Activated T-helper 2 cell treated with anti-CD3 and anti-CD28 coated beads, Interferon-gamma antibody, Interleukin-2, Interleukin-4, amounts not matched to agents 10 μg/mL and 5 μg/mL and 100 μg/mL, durations not matched to agents 14 hours and 24 hours and 36 hours (primary cell): ENCODE results near the gene CDIPT. TPM values are rescaled to one million over a fixed set of nuclear protein-coding genes. Genes with fewer than 3 reads are reported as not detected.

Source experiments
- DNase-seq: peaks from one replicate; pipeline ENCODE4 v3.0.0; 2021; ENCODE audit warnings: low spot score
- H3K27ac Mint-ChIP-seq: one replicate; pipeline ENCODE4 v1.8.0; 2021; ENCODE audit warnings: mixed read lengths
- H3K27me3 Mint-ChIP-seq: one replicate; pipeline ENCODE4 v1.8.0; 2021; ENCODE audit warnings: low read depth, mixed read lengths
- H3K36me3 Mint-ChIP-seq: one replicate; pipeline ENCODE4 v1.8.0; 2021; ENCODE audit warnings: low read depth, mixed read lengths
- H3K4me1 Mint-ChIP-seq: one replicate; pipeline ENCODE4 v1.8.0; 2021; ENCODE audit warnings: low read depth, mixed read lengths
- H3K4me3 Mint-ChIP-seq: one replicate; pipeline ENCODE4 v1.8.0; 2021; ENCODE audit warnings: low read depth, mild to moderate bottlenecking, moderate library complexity, mixed read lengths
- H3K9me3 Mint-ChIP-seq: one replicate; pipeline ENCODE4 v1.8.0; 2021; ENCODE audit warnings: mixed read lengths
- intact Hi-C: fragments of 100-400 bp; cut with micrococcal nuclease; formaldehyde crosslinking; loops from one replicate; pipeline ENCODE4 v1.15.1; 2023
- total RNA-seq: library from RNA; stranded (reverse); gene quantifications from 2 replicates; pipeline ENCODE4 v1.2.3, GENCODE V29; 2022

The CDIPT gene
- total RNA-seq, 1 donor from 2014 or later, result 66.6 TPM

- intact Hi-C loops, result loop anchor here (5.0 to 10.0 kb wide), 4 partner anchors 63 to 565 kb away; partner anchors contain the start of genes C16orf54, MYL11 and TBC1D10B
- no peaks in the 10 kb centered on the region for H3K9me3 Mint-ChIP-seq
- peaks cover 1% of the 10 kb centered on the region for H3K27me3 Mint-ChIP-seq
- peaks cover 41% of the 10 kb centered on the region for H3K36me3 Mint-ChIP-seq
- DNase-seq, result no peak
- H3K27ac Mint-ChIP-seq, result peak overlapping the region; percentile 60
- peaks cover 40% of the 10 kb centered on the region for H3K4me1 Mint-ChIP-seq
- H3K4me3 Mint-ChIP-seq, result peak overlapping the region; percentile 76
Measured at GRCh38 chr16:29809850-29810698, 53.0 kb downstream of the CDIPT start.

- Mint-ChIP-seq H3K4me1 (peaks cover 38% of the 10 kb centered on the region), H3K27ac (peak overlapping the region; percentile 93), H3K4me3 (peak overlapping the region; percentile 90), H3K9me3 (no peaks in the 10 kb centered on the region), H3K36me3 (peaks cover 46% of the 10 kb centered on the region), H3K27me3 (peaks cover 1% of the 10 kb centered on the region)
- DNase-seq, result no peak
- intact Hi-C loops, result loop anchor here (5.0 to 10.0 kb wide), 4 partner anchors 62 to 566 kb away; partner anchors contain the start of genes C16orf54, MYL11 and TBC1D10B
Measured at GRCh38 chr16:29809031-29809747, 53.8 kb downstream of the CDIPT start.

Other genes starting within 250 kb of the CDIPT start
- 254 and 258 TPM in 2 replicates for gene SPN, start 200.0 kb downstream of the CDIPT start, total RNA-seq
- 24.1 and 29.0 TPM in 2 replicates for gene QPRT, start 184.0 kb downstream of the CDIPT start, total RNA-seq
- gene C16orf54, start 117.2 kb downstream of the CDIPT start, total RNA-seq, result 18.0 and 18.5 TPM in 2 replicates
- gene ZG16, start 85.0 kb downstream of the CDIPT start, total RNA-seq, result not detected in 2 replicates
- 132 and 136 TPM in 2 replicates for gene KIF22, start 72.5 kb downstream of the CDIPT start, total RNA-seq
- 387 and 388 TPM in 2 replicates for gene MAZ, start 56.7 kb downstream of the CDIPT start, total RNA-seq
- 1.8 and 2.0 TPM in 2 replicates for gene PRRT2, start 51.0 kb downstream of the CDIPT start, total RNA-seq
- gene PAGR1, start 47.1 kb downstream of the CDIPT start, total RNA-seq, result 27.6 and 29.5 TPM in 2 replicates
- 130 and 135 TPM in 2 replicates for gene MVP, start 42.8 kb downstream of the CDIPT start, total RNA-seq
- 0.11 and 0.55 TPM in 2 replicates for gene SEZ6L2, start 36.3 kb upstream of the CDIPT start, total RNA-seq
- gene ASPHD1, start 37.3 kb upstream of the CDIPT start, total RNA-seq, result 2.1 and 2.2 TPM in 2 replicates
- 39.7 and 47.5 TPM in 2 replicates for gene KCTD13, start 63.0 kb upstream of the CDIPT start, total RNA-seq
- gene TMEM219, start 98.9 kb upstream of the CDIPT start, total RNA-seq, result 52.1 and 59.0 TPM in 2 replicates
- gene TAOK2, start 110.6 kb upstream of the CDIPT start, total RNA-seq, result 36.0 and 36.5 TPM in 2 replicates
- gene HIRIP3, start 132.4 kb upstream of the CDIPT start, total RNA-seq, result 40.3 and 40.7 TPM in 2 replicates
- gene INO80E, start 133.0 kb upstream of the CDIPT start, total RNA-seq, result 112 and 119 TPM in 2 replicates
- gene DOC2A, start 147.8 kb upstream of the CDIPT start, total RNA-seq, result 0.87 and 1.2 TPM in 2 replicates
- gene C16orf92, start 160.0 kb upstream of the CDIPT start, total RNA-seq, result not detected in 2 replicates
- 2.3 and 2.6 TPM in 2 replicates for gene TLCD3B, start 168.0 kb upstream of the CDIPT start, total RNA-seq
- 2,017 and 2,037 TPM in 2 replicates for gene ALDOA, start 202.5 kb upstream of the CDIPT start, total RNA-seq
- gene PPP4C, start 212.8 kb upstream of the CDIPT start, total RNA-seq, result 143 and 144 TPM in 2 replicates
- gene TBX6, start 228.7 kb upstream of the CDIPT start, total RNA-seq, result 2.7 and 2.9 TPM in 2 replicates
- gene YPEL3, start 233.0 kb upstream of the CDIPT start, total RNA-seq, result 14.0 and 14.2 TPM in 2 replicates